ENCODE data around the gene BACE2.
"Not testable (repeated sequence)": the region's sequence is repeated elsewhere in the genome, so short reads cannot be mapped to it uniquely, and the experiment has no call there.

The BACE2 gene

DNA sequence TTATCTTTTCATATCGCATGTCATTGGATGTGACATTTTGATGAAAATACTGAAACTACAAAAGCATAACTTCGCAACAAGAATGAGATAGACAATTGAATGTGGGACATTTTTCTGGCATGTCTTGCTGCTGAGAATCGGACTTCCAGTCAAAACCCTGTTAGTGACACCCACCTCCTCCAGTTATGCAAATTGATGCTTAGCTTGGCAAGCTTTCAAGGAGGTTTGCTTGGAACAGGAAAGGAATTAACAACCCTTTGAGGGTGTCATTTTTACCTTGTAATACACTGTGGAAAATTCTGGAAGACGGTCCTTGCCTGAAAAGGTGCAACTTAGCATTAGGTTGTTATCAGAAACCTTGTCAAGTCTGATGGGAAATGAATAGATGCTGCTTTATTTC lies 109.9 kb downstream of the BACE2 start:
- DNase-seq (ENCODE audit: low read depth, low spot score), result no peak

DNA sequence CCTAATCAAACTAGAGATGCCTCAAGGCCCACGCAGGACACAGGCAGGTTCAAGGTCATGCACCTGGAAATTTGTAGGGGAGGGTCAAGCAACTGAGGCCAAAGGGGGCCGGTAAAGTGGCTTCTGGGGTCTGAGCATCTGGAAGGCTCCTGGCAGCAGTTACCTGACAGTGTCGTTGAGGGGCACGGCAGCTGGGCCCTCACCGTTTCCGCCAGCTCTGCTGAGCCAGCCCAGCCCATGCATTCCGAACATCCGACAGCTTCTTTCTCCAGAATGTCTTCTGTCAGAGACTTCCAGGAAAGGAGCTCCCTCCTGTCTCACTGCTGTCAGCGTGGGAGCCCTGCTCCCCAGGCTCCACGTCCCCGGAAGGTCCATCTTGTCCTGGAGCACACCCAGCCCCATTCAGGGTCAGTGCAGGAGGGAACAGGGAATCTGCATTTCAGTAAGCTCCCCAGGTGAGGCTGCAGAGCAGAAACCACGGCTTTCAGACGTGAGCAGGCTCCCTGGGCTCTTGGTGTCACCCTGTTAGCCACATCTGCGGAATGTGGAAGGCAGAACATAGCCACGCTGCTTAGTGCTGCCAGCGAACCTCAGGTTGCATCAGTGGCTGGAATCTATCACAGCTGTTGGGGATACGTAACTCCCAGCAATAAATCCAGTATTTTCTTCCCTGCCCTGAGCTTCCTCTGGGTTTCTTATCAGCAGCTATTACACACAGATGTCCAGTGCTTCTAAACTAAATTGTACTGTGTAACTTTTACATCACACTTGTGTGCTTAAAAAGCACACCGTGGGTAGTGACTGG lies 112.4 kb downstream of the BACE2 start:
- no peak for DNase-seq (ENCODE audit: low read depth, low spot score)

DNA sequence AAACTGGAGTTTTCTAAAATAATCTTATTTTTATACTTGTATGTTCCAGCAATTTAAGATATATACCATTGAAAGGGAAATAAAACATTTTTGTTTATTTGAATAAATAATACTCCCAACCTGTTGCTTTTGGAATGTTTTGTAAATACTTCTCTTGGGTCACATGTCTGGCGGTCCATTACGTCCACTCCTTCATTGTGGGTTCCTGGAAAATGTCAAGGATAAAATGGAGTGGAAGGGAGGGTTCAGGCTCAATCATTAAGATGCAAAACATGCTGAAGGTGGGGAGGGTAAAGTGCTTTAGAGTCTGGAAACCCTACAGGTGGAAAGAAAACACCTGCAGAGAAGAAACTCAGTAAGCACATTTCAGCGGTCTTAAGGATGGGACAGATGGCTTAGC lies 114.5 kb downstream of the BACE2 start:
- DNase-seq (ENCODE audit: low read depth, low spot score), result no peak

DNA sequence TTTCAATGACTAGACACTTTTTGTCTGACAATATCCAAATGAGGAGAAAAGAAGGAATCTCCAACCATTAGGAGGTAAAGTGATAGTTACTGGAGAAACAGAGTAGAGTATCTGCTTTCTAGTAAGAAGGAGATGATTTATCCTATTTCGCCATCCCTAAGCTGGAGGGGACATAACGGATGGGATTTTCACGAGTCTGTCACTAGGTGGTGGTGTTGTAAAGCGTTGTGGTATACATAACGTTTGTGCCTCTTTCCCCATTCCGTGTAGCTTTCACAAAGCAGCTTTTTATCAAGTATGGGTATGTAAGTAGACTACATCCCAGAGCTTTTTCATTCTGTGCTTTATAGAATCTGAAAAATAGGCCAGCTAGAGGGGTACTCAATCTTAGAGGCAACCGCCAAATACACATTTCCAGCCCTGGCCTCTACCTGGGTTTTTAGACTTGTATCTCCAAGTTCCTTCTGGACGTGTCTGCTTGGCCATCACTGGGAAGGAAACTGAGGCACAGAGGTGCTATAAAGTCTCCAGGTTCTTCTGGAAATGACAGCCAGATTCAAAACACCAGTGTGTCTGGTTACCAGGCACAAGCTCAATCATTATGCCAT lies 115.4 kb downstream of the BACE2 start:
- DNase-seq (ENCODE audit: low read depth, low spot score), result peak; percentile 17

DNA sequence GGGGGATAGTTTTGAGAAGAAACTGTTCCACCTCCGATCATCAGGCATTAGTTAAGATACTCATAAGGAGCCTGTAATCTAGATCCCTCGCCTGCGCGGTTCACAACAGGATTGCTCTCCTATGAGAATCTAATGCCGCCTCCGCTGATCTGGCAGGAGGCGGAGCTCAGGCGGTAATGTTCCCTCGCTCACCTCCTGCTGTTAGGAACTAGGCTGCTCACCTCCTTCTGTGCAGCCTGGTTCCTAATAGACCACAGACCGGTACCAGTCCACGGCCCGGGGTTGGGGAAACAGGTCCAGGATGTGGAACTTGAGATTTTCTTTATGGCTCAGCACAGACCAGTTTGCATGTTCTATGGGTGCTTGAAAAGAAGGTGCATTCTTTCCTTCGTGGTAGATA lies 121.5 kb downstream of the BACE2 start:
- no peak for DNase-seq (ENCODE audit: low read depth, low spot score)

DNA sequence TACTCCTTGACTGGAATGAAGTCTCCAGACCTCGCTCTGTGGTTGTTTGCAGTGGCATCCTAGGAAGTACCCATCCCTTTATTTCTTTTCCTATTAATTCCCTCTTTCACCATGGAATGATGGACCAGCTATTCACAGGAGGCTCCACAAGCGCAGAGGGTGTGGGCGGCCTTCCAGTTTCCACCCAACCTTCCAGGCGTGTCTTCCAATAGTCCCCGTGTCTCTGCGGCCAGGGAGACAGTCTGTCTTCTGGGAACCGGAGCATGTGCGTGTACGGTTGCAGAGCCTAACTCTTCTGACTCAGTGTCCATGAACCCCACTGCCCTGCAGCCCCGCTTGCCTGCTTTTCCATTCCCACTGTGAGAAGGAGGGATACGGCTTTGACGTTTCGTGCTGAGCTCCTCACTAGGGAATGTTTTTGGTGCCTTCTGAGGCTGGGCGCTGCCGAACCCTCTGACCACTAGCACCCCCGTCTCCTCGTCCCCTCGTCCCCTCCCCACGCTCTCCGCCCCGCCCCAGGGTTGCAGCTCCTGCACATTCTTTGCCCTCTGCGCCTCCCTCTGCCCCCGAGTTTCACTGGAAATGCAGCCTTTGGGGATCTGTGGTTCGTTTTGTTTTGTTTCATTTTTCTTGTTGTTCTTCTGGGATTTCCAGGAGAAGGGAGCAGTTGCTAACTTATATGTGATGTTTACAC lies 122.3 kb downstream of the BACE2 start:
- no peak for DNase-seq (ENCODE audit: low read depth, low spot score)

DNA sequence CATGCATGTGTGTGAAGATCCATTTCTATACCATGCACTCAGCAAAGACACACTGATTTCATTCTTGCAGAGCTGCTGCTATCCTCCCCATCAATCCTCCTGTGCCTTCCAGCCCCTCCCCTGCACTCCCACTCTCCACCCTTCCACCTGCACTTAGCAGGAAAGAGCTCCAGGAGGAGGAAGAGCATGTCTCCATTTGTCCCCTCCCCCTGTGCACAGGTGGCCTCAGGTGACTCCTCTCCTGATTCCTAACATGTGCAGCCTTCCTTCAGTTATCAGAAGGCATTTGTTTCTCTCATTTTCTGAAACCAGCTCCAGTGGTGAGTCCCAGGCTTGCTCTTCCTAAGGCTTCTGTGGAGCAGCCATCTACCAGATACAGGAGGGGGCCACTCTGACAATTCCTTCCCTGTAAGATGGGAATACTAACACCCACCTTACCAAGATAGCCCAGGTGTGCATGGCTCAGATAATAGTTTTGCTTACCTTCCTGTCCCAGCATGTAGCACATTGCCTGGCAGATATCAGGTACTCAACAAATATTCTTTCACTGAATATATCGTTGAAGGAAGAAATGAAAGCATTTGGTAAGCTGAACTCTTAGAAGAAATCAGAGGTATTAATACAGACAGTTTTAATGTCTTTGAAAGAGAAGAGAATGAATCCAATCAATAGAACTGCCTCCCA lies 126.7 kb downstream of the BACE2 start:
- no peak for DNase-seq (ENCODE audit: low read depth, low spot score)

DNA sequence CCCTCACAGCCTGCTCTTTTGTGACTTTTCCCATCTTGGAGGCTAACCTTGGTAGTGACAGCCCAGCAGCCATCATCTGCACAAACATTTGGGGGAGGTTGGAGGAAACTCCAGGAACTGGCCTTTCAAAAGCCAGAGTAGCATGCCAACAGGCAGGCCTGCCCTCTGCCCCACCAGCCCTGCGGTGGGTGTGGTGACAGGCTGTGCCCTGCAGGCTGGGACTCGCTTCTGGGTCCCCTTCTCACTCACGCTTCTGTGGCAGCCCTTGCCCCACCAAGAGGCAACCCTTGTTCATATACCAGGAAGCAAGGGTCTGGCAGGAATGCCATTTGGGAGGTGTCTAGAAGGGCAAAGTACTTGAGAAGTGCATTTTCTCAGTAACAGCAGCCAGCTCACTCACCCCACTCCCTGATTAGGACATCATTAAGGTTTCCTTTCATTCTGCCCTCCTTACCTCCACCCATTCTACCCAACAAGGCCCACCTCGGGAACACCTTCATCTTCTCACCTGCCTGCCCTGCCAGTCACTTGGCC lies 127.8 kb downstream of the BACE2 start:
- no peak for DNase-seq (ENCODE audit: low read depth, low spot score)

DNA sequence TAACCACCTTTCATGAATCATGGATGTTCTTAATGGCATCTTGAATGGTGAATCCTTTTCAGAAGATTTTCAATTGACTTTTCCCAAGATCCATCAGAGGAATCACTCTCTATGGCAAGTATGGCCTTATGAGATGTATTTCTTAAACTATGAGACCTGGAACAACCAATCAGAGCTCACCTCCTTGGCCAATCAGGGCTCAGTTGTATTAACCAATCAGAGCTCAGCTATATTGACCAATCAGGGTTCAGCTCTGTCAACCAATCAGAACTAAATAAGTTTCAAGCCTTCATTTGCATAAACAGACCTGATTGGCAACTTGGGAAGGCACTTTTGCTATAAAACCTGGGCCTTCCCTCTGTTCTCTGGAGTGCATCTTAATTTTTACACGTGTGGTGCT lies 135.0 kb downstream of the BACE2 start:
- no peak for DNase-seq (ENCODE audit: low read depth, low spot score)

DNA sequence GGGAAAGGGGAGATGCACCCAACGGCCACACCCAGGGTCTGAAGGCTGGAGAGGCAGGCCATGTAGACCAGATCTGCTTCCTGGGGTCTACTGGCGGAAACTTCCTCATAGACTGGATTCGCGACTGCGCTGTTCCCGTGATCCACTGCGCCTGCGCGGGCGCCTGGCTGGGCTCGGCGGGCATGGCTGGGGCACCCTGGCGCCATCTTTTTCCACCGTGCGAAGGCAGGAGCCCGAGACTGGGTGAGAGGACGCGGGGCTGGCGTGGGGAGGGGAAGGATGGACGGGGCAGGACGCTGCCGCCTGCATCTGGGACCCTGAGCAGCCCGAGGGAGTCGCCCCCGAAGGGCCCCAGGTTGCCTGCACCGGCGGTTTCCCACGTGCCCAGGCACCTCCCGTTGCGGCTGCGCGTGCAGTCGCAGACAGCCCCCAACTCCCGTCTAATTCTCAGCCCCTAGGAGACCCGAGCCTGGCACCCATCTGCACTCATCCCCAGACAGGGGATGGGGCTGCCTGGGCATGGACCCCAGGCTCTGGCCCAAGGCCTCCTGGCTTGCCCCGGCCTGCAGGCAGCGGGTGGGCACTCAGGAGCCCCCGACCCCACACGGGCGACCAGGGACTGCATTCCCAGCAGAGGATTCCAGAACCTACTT lies 136.2 kb downstream of the BACE2 start:
- no peak for DNase-seq (ENCODE audit: low read depth, low spot score)

DNA sequence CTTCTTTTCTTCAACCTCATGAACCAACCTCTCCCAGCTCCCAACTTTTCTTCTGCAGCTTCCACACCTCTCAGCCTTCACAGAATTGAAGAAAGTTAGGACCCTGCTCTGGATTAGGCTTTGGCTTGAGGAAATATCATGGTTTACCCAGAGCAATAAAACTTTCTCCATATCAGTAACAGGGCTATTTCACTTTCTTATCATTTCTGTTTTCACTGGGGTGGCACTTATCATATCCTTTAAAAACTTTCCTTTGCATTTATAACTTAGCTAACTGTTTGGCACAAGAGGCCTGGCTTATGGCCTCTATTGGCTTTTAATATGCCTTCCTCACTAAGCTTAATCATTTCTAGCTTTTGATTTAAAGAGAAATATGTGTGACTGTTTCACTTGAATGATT lies 139.3 kb downstream of the BACE2 start:
- DNase-seq (ENCODE audit: low read depth, low spot score), result no peak

DNA sequence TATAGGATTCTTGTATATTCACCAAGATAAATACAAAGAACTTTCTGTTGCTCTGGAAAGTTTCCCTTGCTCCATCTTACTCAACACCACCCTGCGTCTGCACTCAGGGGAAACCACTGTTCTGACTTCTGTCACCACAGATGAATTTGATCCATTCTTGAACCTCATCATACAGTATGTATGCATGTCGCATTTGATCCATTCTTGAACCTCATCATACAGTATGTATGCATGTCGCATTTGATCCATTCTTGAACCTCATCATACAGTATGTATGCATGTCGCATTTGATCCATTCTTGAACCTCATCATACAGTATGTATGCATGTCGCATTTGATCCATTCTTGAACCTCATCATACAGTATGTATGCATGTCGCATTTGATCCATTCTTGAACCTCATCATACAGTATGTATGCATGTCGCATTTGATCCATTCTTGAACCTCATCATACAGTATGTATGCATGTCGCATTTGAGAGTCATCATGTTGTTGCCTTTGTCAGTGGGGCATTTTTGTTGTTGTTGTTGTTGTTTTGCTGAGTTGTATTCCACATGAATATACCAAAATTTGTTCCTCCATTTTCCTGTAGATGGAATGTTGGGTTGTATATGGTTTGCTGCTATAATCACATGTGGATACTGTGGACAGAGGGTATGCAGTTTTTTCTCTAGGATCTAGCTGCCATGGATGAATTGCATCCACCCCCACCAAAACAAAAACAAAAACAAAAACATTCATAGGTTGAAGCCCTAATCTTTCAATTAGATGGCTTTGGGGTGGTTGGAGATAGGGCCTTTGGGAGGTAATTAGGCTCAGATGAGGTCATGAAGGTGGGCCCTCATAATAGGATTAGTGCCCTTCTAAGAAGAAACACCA lies 145.6 kb downstream of the BACE2 start:
- not testable (repeated sequence) for DNase-seq (ENCODE audit: low read depth, low spot score)

DNA sequence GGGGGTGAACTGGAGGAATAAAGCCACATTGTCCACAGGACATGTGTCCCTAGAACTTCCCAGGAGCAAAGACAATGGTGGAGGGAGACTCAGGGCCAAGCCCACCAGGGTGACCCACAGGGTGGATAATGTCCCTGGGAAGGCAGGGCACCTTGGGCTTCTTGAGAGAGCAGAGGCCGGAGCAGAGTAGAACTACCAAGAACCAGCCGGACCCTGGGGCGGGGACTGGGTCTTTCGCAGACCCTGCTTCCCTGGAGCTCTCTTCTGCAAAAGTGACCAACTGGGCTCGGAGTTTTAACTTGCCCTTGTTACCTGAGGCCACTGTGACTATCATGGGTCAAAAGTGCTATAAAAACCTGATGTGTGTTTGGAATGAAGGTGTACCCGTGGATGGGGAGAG lies 147.8 kb downstream of the BACE2 start:
- no peak for DNase-seq (ENCODE audit: low read depth, low spot score)

DNA sequence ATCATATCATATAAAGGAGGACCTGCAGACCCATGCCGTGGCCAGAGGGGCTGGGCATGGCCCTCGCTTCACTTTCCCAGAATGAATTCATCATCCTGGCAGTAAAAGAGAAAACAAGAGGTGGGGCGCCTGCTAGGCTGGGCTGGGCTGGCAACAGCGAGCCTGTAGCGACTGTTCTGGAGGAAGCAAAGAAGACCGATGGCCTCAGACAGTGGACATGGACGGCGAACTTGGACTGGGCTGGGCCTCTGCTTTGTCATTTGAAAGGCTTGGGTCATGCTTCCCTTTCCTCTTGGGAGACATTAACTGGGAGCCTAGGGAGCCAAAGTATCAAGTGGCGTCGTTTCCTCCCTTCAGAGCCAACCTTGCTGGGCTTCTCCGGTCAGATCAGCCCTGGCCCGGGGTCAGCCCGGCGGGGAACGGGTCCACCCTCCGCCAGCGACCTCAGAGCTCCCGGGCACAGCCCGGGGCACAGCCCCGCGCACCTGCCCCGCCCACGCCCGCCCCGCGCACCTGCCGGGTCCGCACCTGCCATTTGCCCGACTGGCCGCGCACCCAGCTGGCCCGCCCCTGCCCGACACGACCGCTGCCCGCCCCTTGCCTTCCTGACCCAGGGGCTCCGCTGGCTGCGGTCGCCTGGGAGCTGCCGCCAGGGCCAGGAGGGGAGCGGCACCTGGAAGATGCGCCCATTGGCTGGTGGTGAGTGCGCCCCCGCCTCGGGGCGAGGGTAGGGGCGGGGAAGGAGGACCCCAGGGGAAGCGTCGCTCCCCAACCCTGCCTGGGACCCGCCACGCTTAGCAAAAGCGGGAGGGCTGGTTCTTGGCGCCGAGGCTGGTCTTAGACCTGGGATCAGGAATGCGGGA lies 148.5 kb downstream of the BACE2 start, which contains the start of gene FAM3B:
TSS of gene FAM3B (plus strand) at position 602 of the 863 bp plus-strand sequence. CDS start at position 681, 79 bp downstream.
- no peak for DNase-seq (ENCODE audit: low read depth, low spot score)

DNA sequence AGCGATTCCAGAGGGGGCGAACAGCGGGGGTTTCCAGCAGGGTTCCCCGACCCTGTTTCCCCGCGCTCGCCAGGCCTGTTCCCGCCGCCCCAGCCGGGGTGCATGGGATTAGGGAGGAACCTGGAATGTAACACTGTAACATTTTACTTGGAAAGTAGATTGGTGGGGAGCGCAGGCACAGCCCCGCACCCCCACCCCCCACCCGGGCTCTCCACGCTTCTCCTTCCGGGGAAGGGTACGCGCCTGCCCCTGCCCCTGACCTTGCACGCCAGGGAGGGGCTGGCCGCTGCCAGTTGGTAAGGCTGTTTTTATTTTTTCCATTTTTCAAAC lies 149.1 kb downstream of the BACE2 start:
- no peak for DNase-seq (ENCODE audit: low read depth, low spot score)

DNA sequence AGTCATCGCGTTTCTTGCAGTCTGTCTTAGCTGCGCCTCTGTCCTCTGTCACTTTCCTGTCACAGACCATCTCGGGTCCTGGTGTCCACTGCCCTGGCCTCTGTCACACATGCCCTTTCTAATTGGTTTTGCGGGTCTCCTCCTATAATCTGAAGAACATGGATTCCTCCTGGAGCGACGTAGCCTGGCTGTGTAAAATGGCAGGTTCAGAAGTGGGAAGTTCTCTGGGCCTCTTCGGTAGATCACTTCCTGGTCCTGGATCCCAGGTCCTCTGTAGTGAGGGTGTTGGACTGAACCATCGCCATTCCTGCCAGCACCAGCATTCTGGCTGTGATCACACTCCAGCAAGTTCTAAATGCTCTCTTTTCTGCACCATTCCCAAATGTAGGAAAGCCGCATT lies 149.5 kb downstream of the BACE2 start:
- DNase-seq (ENCODE audit: low read depth, low spot score), result no peak

DNA sequence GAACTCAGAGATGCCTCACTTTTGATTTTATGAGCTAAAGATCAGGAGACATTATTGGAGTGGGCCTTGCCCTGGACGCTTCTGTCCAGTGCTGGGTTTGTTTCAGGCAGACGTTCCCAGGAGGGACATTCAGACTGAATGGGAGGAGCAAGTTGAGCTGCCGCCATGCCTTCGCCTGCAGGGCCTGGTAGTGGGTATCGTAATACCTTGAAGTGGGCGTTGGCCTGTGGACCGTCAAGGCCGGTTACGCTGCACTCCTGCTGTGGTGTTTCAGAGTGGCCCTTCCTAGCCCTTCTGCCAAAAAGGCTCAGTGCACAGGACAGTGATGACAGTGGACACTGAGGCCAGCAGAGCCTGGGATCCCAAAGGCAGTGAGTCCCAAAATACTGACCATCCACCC lies 150.3 kb downstream of the BACE2 start:
- no peak for DNase-seq (ENCODE audit: low read depth, low spot score)

DNA sequence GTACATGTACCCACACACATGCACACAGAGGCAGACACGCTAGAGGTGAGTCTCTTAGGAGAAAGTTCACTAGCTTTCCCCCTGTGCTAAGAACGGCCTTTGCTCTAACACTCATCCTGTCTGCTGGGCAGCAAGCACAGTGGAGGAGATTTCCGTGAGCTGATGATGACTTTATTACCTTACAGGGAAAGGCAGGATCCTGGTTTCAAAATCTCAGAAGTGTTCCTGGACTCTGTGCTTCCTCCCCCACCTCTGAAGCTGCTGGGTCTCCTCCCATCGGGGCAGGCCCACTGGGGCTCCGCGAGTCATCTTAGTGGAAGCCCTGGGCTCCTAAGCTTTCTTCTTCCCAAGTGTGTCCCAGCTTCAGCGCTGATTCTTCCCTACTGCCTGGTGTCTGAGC lies 151.3 kb downstream of the BACE2 start:
- no peak for DNase-seq (ENCODE audit: low read depth, low spot score)

DNA sequence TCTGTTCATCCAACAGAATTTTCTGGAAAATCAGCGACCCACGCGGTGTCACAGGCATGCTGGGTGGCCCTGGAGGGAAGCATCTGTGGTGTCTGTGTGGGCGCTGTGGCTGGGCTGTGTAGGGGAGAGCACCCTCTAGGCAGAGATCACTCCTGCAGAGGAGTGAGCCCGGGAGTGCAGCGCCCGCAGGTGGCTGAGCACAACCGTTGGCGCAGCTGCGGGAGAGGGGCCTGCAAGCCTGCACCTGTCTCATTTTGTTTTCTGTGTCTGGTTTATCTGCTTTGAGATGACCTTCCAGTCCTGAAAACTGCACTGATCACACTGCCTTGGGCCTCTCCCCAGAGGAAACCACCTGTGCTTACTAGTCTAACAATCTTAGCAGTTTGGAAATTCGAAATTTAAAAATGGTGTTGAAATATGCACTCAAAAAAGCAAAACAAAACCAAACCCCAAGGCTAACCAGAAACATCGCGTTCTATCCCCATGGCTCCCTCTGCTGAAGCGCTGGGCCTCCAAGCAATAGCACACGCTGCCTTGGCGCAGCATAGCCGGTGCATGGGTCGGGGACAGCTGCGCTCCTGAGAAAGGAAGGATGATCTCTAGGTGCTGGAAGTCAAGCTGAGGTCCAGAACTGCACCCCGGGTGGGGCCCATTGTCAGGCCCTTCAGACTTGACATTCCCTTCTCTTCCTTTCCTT lies 153.4 kb downstream of the BACE2 start:
- no peak for DNase-seq (ENCODE audit: low read depth, low spot score)

All from activated CD4-positive, CD25-positive, alpha-beta regulatory T cell treated with anti-CD3 and anti-CD28 coated beads, Interleukin-2, amount 50 U/mL, for 16 hours (primary cell).